ENCODE measurements around the gene TSPAN9.

Gene TSPAN9

DNA sequence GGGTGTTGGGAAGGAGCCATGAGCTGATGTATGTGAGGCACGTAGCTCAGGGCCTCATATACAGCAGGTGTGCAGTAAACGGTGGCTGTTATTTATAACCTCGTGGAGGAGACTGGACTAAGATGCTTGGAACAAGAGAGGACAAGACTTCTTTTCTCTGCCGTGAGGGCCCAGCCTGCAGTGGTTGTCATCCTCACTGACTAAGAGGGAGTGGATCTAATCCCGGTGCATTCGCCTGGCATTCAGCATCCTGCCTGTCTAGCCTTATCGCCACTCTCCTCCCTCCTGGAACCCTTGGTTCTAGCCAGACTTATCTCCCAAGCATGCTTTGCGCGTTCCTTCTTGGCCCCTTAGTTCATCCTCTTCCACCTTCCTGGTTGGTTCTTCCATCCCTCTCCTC is 3.9 kb downstream of the TSPAN9 start:
- no peak for DNase-seq

DNA sequence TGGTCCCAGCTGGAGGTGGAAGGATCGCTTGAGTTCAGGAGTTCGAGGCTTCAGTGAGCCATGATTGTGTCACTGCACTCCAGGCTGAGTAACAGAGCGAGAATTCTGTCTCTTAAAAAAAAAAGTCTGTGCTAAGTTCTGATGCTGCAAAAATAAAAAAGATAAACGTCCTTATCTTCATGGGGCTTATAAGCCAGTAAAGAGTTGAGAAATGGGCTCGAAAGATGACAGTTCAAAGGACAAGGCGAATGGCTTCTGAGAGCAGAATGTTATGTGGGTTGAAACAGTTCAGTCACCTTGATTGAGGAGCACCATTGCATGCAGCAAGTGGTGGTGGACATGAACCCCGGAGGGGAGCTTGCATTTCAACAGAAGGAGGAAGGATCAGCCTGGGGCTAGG is 4.7 kb downstream of the TSPAN9 start:
- no peak for DNase-seq

DNA sequence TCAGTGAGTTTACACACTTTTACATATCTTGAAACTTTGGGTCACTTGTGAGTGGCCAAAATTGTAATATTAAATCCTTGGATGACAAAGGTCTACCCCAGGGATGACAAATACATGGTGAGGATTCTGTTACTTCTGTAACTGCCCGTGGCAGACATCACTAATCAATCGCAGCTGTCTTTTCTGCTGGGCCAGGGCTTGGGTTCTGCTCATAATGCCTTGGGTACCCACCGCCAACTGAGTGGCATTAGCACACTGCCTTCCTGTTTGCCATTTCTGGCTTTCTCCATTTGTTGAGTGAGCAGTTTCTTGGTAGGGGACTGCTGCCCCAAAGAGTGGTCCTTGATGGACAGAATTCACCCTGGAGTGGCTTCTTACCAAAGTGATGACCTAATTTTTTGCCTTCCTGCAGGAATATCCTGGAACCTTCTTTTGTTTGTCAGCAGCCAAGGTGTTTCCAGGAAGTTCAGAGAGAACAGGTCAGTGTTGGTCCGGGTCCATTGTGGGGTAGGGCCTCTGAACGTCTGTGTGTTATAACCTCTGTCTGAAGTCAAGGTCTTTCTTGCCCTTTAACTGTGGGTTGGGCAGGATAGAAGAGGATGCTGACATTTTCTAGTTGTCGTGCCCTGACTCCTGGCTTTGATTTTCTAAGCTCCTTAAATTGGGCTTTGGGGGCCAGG is 6.2 kb downstream of the TSPAN9 start:
- DNase-seq: no peak

GRCh38 chr12:3083921-3084347 is 6.8 kb downstream of the TSPAN9 start:
- no peak for DNase-seq

DNA sequence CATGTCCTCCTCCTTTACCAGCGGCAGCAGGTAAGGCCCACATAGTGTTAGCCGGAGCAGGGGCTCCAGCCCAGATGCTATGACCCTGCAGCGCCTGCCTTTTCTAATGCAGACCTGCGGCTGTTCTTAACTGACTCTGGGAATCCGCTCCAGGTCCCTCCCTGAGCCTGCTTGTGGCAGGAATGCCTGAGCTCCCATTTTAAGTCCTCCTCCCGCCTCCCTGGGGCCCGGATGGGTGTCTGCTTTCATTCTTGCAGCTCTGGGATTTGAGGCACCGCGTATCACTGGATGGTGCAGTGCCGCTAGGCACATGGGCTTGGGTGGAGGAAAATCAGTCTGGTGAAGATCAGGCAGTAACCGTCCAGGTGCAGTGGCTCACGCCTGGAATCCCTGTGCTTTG is 7.6 kb downstream of the TSPAN9 start:
- no peak for DNase-seq

DNA sequence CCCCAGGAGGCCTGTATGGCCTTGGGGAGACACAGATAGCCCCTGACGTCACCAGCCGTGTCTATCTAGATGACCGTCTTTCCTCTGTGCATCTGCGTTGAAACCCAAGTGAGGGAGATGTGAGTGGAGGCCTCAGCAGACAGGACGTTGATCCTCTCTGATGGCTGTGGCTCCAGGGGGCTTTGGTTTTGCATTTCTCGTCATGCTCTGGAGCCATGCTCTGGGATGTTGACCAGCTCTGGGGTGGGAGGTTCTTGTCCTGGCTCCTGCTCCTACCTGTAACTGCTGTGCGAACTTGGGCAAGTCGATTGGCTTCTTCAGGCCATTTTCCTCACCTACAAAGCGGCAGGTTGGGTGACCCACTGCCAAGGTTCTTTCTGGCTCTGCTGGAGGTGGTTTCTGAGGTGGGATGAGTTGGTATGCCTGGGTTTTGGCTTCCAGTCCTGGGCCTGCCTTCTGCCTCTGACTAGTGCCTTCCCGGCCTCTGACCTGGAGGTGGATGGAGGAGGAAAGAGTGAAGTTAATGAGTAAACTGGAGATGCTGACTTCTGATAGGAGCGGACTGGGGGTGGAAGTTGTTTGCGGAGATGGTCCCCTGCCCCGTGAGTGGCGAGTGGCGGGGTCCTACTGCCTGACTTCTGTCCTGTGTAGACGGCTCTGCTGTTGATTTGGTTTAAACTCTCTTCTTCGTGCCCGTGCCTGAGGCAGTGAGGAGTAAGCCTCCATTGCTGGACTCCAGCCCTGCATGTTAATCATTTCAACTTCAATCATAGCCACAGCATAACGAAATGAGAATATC is 8.4 kb downstream of the TSPAN9 start:
- no peak for DNase-seq

DNA sequence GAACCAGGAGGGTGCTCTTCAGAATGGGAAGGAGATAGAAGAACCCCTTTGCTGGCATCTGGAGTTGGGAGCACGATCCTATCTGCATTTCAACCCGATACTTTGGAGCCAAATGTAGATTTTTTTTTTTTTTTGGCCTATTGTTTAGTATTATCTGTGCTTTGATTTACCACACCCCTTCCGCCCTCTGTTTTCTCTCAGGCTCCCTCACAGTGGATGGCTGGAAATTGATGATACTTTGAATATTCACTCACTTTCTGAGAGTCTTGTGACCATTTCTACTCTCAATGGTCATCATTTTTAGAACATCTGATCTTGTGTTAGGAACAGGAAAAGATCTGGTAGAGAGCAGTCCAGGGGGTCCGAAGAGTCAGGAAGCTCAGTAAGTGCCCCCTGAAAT is 9.0 kb downstream of the TSPAN9 start:
- no peak for DNase-seq

DNA sequence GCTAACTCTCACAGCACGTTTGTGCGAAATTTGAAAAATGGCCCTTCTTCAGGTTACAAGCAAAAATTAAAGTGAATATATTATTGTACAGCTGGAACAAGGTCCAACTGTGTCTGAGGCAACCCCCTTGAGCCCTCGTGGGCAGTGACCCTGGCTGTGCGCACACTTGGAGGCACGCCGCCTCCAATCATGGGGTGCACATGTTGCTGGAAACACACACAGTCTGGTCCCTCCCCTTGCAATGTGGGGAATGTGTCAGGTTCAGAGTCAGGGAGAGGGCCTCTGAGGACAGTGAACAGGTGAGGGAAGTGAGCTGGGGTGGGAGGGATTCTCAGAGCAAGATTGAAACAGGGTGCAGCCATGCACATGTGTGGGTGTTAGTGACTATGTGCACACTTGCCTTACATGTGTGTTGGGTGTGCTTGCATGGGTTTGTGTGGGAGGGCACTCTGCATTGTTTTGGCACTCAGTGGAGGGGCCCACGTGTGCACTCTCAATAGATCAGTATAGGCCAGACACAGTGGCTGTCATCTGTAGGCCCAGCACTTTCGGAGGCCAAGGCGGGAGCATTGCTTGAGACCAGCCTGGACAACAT is 9.6 kb downstream of the TSPAN9 start:
- no peak for DNase-seq

DNA sequence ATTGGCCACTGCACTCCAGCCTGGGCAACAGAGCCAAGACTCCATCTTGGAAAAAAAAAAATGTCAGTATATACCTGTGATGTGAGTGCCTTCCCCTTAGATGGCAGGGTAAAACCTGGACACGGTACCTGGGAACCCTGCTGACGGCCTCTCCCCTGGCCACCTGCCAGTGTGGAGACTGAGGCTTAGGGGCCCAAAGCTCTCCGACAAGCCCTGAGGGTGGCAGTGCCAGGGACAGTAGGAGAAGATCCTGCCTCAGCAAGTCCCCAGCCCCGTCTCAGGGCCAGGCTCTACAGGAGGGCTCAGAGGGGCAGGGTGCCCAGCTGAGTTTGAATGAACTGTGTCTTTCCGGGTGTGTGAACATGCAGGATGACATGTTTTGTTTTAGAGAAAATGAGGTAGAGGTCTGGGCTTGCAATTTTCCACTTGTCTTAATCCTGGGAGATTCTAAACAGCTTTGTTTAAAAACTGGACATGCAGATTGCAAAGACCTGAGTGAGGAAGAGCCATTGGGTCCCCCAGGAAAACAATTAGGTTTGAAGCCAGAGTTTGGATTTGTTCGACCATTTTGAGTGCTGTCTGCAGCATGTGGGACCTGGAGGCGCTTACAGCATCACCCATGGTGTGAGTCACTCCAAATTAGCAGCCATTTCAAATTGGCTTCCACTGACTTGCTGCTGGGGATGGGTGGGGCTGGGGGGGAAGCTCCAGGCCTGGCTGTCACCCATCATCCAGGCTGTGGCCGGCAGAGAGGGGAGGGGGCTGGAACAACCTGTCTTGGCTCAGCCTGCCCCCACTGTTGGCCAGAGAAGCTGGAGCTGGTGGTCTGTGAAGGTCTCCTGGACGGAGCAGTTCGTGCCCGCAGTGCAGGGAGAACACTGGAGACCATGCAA is 10.8 kb downstream of the TSPAN9 start:
- DNase-seq: no peak

DNA sequence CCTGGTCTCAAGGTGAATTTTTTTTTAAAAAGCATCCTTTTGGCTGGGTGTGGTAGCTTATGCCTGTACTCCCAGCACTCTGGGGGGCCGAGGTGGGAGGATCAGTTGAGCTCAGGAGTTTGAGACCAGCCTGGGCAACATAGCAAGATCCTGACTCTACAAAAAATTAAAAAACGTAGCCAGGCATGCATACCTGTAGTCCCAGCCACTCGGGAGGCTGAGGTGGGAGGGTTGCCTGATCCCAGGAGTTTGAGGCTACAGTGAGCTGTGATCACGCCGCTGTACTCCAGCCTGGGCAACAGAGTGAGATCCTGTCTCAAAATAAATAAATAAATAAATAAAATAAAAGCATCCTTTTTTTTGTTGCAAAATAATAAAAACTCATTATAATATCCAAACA is 12.4 kb downstream of the TSPAN9 start:
- DNase-seq: no peak

DNA sequence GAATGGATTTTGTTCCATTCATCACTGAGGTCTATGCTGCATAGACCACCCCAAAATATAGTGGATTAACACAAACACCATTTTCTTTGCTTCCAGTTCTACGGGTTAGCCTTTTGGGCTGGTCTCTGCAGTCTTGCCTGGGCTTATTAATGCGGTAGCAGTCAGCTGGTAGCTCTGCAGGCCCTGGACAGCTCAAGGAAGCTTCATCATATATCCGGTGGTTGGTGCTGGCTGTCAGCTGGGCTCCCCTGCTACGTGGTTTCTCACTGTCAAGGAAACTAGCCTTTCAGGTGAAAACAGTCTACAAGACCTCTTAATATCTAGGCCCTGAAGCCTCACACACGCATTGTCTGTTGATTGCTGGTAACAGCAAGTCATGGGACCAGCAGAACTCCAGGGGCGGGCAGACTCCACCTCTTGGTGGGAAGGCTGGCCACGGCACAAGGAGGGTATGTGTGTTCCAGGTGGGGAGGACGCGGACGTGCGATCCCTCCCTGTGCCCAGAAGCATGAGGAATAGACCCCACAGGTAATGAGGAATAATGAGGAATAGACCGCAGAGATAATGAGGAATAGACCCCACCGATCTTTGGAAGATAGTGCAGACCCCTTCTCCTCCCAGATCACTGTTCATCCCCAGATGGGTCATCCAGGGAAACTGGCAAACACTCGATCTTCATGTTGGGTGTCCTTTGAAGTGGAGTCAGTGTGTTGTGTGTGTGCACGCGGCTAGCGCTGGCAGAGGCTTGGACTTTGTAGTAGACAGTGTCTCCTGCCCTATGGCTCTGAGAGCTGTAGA is 13.3 kb downstream of the TSPAN9 start:
- DNase-seq: no peak

DNA sequence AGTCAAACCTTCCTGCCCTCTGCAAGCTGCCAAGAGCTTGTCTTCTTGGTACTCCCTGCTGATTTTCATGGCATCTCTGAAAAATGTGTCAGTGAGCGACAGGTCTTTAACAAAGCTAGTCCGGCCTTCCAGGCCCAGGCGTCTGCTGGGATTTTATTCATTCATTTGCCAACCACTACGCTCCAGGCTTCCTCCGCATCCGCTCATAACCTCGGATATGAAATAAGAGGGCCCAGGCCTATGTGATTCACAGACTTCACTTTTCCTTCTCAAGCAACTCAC is 13.8 kb downstream of the TSPAN9 start:
- DNase-seq: no peak

DNA sequence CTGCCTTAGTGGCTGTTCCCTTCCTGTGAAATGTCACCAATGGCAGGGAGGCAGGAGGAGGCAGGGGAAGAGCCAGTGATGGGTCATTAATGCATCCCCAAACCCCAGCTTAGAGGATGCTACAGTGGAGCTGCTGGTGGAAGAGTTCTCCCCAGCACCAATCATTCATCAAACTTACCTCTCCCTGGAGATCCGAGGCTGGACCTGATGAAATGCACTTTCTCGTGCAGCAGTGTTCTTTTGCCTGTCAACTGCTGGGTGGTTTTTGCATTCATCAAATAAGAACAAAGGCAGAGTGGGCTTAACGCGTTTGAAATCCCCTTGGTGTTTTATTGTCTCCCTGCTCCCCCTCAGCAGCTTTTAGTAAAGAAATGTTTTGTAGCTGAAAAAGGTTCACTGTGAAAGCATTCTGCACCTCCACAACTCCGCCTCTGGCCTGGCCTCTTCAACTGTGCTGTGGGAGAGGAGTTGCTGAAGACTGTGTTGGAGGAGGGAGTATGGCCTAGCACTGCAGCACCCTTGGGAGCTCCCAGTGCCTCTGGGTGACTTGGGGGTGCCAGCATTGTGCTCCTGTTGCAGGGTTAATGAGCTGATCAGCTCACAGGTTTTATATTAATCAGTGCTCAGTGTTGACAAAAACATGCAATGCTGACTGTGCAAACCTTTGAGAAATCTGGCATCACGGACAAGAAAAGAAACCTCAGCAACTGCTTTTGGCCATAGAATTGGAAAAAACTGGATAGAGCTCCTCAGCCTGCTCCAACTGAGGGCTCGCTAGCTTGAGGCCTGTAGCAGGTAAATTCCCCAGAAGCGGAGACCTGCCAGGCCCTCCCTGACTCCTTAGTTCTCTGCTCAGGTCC is 14.4 kb downstream of the TSPAN9 start:
- no peak for DNase-seq

GRCh38 chr12:3092764-3093163 is 15.6 kb downstream of the TSPAN9 start:
- DNase-seq: no peak

DNA sequence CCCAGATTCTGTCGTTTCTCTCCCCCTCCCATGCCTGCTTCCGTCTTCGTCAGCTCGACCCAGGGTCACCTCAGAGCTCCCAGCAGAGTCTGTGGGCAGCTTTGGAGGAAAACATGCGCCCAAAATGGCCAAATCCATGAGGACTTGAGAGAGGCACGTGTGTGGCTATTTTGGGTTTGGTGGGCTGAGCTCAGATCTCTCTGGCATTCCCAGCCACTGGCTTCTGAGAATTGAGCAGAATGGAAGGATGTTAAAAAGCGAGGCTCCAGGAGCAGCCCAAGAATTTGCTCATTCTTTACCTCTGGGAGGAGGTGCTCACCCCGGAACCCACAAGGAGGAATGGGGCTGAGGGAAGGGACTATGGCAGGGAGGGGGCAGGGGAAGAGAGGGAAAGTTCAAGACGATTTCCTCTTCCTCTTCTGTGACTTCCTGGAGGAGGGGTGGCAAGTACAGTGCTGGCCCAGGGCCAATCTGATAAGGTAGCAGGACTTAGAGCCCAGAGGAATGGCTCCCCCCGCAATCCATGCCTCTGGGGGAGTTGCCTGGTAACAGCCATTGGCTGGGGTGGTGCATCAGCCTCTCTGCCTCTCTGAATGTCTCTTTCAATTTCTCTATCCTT is 20.1 kb downstream of the TSPAN9 start:
- DNase-seq: no peak

DNA sequence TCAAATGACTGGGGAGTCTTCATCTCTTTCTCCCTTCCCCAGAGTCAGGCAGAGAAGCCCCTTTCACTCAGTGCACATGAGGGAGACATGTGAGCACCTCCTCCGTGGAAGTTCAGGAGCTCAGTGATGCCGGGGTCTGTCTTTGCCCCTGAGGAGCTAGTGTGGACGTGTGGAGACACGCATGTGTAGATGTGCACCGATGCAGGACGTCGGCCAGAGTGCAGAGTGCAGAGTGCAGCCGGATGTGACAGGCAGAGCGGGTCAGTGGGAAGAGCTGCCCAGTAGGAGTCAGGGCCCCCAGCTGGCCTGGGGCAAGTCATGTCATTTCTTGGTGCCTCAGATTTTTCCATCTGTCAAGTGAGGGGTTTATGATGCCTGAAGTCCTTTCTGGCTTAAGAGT is 20.7 kb downstream of the TSPAN9 start:
- no peak for DNase-seq

- no peak for DNase-seq
Observed at GRCh38 chr12:3098436-3098835, 21.3 kb downstream of the TSPAN9 start.

GRCh38 chr12:3099146-3099545 is 22.0 kb downstream of the TSPAN9 start:
- no peak for DNase-seq

- DNase-seq: no peak
Observed at GRCh38 chr12:3101309-3102024, 24.3 kb downstream of the TSPAN9 start.

DNA sequence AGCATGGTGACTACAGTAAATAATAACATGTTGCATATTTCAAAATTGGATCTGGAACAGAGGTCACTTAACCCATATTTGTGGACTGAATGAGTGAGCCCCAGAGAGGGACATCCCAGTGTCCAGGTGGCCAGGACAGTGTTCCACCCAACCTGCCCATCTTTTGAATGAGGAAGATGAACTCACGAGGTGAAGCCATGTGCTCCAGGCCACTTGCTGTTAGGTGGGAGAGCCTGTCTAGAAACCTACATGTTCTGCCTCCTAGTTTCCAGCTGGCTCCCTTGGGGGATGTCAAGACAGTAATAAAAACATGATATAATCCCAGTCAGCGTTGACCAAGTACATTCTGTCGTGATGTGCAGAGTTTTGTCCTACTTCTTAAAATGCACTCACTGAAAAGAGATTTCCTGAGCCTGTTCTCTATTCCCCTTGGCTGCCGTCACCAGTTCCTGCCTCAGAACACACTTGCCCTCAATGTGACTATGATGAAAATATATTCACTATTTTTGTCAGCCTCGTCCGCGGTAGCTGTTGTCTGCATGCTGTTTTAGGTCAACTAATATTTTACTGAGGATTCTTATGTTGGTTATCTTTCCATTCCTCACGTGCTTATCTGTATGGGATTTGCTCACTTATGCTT is 25.7 kb downstream of the TSPAN9 start:
- DNase-seq: no peak
